MCF 10A (cell line): ENCODE results near the gene TIAM2. TPM values are rescaled to one million over a fixed set of nuclear protein-coding genes. Genes with fewer than 3 reads are reported as not detected.

ENCODE experiments used
- BruUV-seq: library from RNA; stranded (reverse); fragments of 400-500 nt; replicated peaks from 2 replicates; lab custom pipeline; 2021; lab: Mats Ljungman, UMichigan
- CTCF ChIA-PET: fragments of 300-600 bp; sonication (Branson Sonifier 250); formaldehyde crosslinking; extraction: SDS; loops from one replicate; lab custom pipeline; 2021; ENCODE audit warnings: antibody characterized with exemption, inconsistent platforms; lab: Yijun Ruan, JAX
- POLR2A ChIA-PET: fragments of 300-600, 350-650 bp; sonication (Branson Sonifier 250); formaldehyde crosslinking; extraction: SDS; loops from one replicate; lab custom pipeline; 2020; ENCODE audit warnings: antibody characterized with exemption, inconsistent platforms; lab: Yijun Ruan, JAX
- DNase-seq: peaks from one replicate; pipeline ENCODE4 v3.0.0-alpha.2; 2018; ENCODE audit not compliant: unreplicated experiment
- H3K27ac Mint-ChIP-seq: one replicate; pipeline ENCODE4 v1.8.0; 2022; ENCODE audit warnings: mild to moderate bottlenecking, low read depth, mixed read lengths; ENCODE audit not compliant: unreplicated experiment
- H3K27me3 Mint-ChIP-seq: one replicate; pipeline ENCODE4 v1.8.0; 2022; ENCODE audit warnings: mixed read lengths; ENCODE audit not compliant: insufficient read depth, unreplicated experiment
- H3K36me3 Mint-ChIP-seq: one replicate; pipeline ENCODE4 v1.8.0; 2022; ENCODE audit warnings: mild to moderate bottlenecking, moderate library complexity, mixed read lengths; ENCODE audit not compliant: insufficient read depth, unreplicated experiment
- H3K4me1 Mint-ChIP-seq: one replicate; pipeline ENCODE4 v1.8.0; 2022; ENCODE audit warnings: mixed read lengths; ENCODE audit not compliant: insufficient read depth, unreplicated experiment
- H3K4me3 Mint-ChIP-seq: one replicate; pipeline ENCODE4 v1.8.0; 2022; ENCODE audit warnings: mild to moderate bottlenecking, moderate library complexity, mixed read lengths; ENCODE audit not compliant: unreplicated experiment
- H3K9me3 Mint-ChIP-seq: one replicate; pipeline ENCODE4 v1.8.0; 2022; ENCODE audit warnings: mixed read lengths; ENCODE audit not compliant: unreplicated experiment
- intact Hi-C: fragments of 100-400 bp; cut with micrococcal nuclease; formaldehyde crosslinking; loops from 2 replicates; pipeline ENCODE4 v1.14.1; 2022
- total RNA-seq: library from RNA; stranded (reverse); gene quantifications from 2 replicates; pipeline ENCODE4 v1.2.3, GENCODE V29; 2022
- TF ChIP-seq, protein P1 (sequence below): fragments of 200-600 bp; IDR thresholded peaks from one replicate; pipeline ENCODE4 v1.8.0; 2022; ENCODE audit warnings: antibody characterized with exemption, mild to moderate bottlenecking; ENCODE audit not compliant: unreplicated experiment

TIAM2 gene
- total RNA-seq, 1 experiment from 2014 or later, result 3.1 TPM

DNA sequence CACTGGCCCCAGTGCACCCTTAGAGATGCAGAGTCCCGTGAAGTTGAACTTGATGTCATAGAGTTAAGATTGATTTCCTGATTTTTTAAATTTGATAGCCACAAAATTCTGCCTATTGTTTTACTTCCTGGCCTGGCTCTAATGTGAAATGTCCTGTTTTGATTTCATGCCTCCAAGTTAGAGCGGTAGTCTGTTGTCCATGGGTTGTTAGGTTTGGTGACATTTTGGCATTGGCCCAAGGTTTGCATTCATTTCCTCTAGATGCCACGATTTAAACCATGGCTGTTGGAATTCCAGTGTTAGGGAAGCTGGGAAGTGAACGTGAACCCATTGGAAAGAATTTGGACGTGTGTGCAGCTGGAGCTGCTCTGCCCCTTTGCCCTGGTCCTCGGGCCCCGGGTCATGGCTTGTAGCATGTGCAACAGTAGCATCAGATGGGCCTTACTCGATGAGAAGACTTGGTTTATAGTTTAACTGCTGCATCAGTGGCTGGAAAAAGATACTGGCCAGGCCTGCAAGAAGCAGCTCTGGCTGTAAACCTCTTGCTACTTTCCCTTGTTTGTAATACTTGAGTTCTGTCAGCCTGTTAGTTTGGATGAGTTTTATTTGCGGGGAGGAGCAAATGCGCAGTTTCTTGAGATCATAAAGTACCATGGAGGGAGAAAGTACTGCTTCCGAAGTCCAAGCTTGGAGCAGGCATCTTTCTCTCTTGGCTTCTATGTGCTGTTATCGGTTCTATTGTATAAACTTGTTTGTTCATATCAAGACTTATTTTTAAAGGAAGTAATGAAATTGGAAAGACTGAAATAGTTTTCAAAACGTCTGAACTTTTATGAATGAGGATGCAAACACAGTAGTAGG lies 147.3 kb downstream of the TIAM2 start:
- TF ChIP-seq, protein P1, sequence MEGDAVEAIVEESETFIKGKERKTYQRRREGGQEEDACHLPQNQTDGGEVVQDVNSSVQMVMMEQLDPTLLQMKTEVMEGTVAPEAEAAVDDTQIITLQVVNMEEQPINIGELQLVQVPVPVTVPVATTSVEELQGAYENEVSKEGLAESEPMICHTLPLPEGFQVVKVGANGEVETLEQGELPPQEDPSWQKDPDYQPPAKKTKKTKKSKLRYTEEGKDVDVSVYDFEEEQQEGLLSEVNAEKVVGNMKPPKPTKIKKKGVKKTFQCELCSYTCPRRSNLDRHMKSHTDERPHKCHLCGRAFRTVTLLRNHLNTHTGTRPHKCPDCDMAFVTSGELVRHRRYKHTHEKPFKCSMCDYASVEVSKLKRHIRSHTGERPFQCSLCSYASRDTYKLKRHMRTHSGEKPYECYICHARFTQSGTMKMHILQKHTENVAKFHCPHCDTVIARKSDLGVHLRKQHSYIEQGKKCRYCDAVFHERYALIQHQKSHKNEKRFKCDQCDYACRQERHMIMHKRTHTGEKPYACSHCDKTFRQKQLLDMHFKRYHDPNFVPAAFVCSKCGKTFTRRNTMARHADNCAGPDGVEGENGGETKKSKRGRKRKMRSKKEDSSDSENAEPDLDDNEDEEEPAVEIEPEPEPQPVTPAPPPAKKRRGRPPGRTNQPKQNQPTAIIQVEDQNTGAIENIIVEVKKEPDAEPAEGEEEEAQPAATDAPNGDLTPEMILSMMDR, result no peak
- ChIA-PET CTCF (no interaction called here), POLR2A (no interaction called here)
- H3K27ac Mint-ChIP-seq, result no peak overlapping the region
- no peak for DNase-seq
- H3K4me3 Mint-ChIP-seq, result no peak overlapping the region
- no TSS peak for BruUV-seq
- H3K4me1 Mint-ChIP-seq, result peaks cover 17% of the 10 kb centered on the region
- intact Hi-C loops, result no loop called here
- H3K9me3 Mint-ChIP-seq, result no peaks in the 10 kb centered on the region
- no peaks in the 10 kb centered on the region for H3K27me3 Mint-ChIP-seq
- no peaks in the 10 kb centered on the region for H3K36me3 Mint-ChIP-seq

DNA sequence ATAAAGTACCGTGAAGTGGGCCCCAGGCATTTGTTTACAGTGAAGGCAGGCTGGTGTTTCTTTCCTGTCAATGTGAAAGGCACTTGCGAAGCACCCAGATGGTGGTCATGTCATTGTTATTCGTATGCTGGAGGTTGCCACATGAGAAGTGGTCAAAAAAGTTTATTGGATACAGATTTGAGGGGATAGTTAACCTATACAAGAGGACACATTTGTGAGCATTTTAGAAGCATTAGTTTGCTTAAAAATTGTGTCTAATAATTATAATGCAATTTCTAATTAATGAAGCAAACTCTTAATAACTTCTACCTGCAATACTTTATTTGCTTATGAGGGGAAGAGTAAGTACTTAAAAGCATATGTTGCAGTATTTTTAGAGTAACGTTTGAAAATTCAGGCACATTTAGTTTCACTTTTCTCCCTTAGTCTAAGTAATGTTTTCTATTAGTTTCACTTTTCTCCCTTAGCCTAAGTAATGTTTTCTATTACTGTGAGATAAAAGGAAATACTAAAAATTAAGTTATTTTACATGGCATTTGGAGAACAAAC lies 148.0 kb downstream of the TIAM2 start:
- intact Hi-C loops, result no loop called here
- Mint-ChIP-seq H3K9me3 (no peaks in the 10 kb centered on the region), H3K27me3 (no peaks in the 10 kb centered on the region), H3K36me3 (no peaks in the 10 kb centered on the region), H3K4me1 (peaks cover 17% of the 10 kb centered on the region), H3K27ac (no peak overlapping the region), H3K4me3 (no peak overlapping the region)
- BruUV-seq, result no TSS peak
- no peak for DNase-seq
- TF ChIP-seq, protein P1, result no peak
- ChIA-PET POLR2A (no interaction called here), CTCF (no interaction called here)

DNA sequence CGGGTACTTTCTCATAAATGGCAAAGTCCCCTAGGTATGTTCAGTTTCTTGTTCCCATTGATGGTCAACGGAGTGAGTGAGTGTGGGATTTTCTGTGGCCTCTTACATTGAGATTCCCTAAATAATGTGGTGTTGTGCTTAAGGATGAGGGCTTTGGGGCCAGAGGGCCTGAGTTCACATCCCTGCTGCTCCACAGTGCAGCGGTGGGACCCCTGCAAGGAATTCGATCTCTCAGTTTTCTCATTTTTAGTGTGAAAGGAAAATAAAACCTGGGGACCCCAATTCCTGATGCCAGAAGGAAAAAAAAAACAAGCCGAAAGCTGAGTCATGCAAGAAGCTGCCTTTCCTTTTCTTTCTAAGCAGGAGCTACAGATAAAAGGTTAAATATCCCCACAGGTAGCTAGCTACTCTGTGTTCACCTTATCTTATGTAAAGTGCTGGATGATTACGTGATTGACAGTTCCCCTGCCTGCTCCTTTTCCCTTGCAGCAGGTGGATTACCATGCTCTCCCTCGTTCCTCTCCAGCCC lies 148.5 kb downstream of the TIAM2 start:
- intact Hi-C loops, result no loop called here
- no peak overlapping the region for H3K27ac Mint-ChIP-seq
- H3K36me3 Mint-ChIP-seq, result no peaks in the 10 kb centered on the region
- TF ChIP-seq, protein P1, result no peak
- POLR2A ChIA-PET, result no interaction called here
- H3K27me3 Mint-ChIP-seq, result no peaks in the 10 kb centered on the region
- BruUV-seq, result no TSS peak
- peaks cover 17% of the 10 kb centered on the region for H3K4me1 Mint-ChIP-seq
- CTCF ChIA-PET, result no interaction called here
- no peaks in the 10 kb centered on the region for H3K9me3 Mint-ChIP-seq
- DNase-seq, result no peak
- H3K4me3 Mint-ChIP-seq, result no peak overlapping the region

DNA sequence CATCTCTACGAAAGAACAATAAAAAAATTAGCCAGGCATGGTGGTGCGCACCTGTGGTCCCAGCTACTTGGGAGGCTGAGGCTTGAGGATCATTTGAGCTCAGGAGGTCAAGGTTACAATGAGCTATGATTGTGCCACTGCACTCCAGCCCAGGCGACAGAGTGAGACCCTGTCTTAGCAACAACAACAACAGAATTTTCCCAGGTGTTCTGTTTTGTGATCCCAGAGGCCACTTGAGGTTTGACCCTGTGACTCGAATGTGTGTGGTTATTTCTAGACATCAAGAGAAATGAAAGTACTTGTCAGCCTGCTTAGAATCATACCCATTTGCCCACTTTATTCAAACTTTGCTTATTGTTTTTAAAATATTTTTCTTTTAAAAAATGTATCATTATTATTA lies 151.1 kb downstream of the TIAM2 start:
- Mint-ChIP-seq H3K27ac (no peak overlapping the region), H3K36me3 (no peaks in the 10 kb centered on the region), H3K4me1 (peaks cover 10% of the 10 kb centered on the region), H3K4me3 (no peak overlapping the region), H3K9me3 (no peaks in the 10 kb centered on the region), H3K27me3 (no peaks in the 10 kb centered on the region)
- intact Hi-C loops, result no loop called here
- no peak for DNase-seq
- BruUV-seq, result no TSS peak
- POLR2A ChIA-PET, result no interaction called here
- CTCF ChIA-PET, result no interaction called here
- TF ChIP-seq, protein P1, result no peak
